Measurements from ENCODE around the gene GABBR2. TPM values are rescaled to one million over a fixed set of nuclear protein-coding genes. Genes with fewer than 3 reads are reported as not detected.

The GABBR2 gene
- total and polyA plus RNA-seq, 2 donors (not counting 1 experiment from before 2014, with no cell fraction given): 0.03 TPM; not detected in 1

- Histone ChIP-seq H3K79me2 (ENCODE audit: control insufficient read depth, insufficient read depth, low read length) (no peaks in the 10 kb centered on the region), H3K9ac (ENCODE audit: low read length) (no peak overlapping the region), H3K27ac (ENCODE audit: low read length in 2 of 2) (no peak overlapping the region), H2AFZ (ENCODE audit: insufficient read depth, low read depth, low read length, poor library complexity, severe bottlenecking) (no peak overlapping the region), H3K4me1 (ENCODE audit: control insufficient read depth in 2 of 2, insufficient read depth in 2 of 2, low read length in 2 of 2) (no peaks in the 10 kb centered on the region), H3K36me3 (replicated peaks in 1 of 2; ENCODE audit: control extremely low read depth in 1 of 2, control insufficient read depth in 1 of 2, extremely low read depth in 1 of 2, insufficient read depth in 2 of 2, low read length in 1 of 2) (no peaks in the 10 kb centered on the region), H3K27me3 (replicated peaks in 1 of 4; ENCODE audit: control extremely low read depth in 1 of 4, control insufficient read depth in 3 of 4, insufficient read depth in 4 of 4, low read length in 3 of 4) (no peaks in the 10 kb centered on the region), H3K9me3 (ENCODE audit: control extremely low read depth in 1 of 3, control insufficient read depth in 2 of 3, insufficient read depth in 1 of 3, low read length in 2 of 3) (no peaks in the 10 kb centered on the region), H4K20me1 (ENCODE audit: control insufficient read depth, insufficient read depth, low read length, poor library complexity, severe bottlenecking) (no peaks in the 10 kb centered on the region), H3K4me3 (ENCODE audit: control extremely low read depth in 1 of 5, extremely low read depth in 1 of 5, insufficient read depth in 1 of 5, low read depth in 2 of 5, low read length in 4 of 5) (no peak overlapping the region), H3K4me2 (replicated peaks; ENCODE audit: low read depth, low read length, poor library complexity, severe bottlenecking) (no peak overlapping the region)
- TF ChIP-seq CTCF (IDR thresholded peaks at IDR 0.05) (no peak), EZH2 (IDR thresholded peaks at IDR 0.05; ENCODE audit: borderline replicate concordance, insufficient read depth, low read depth, low read length, poor library complexity, severe bottlenecking) (no peak)
- intact Hi-C loops (cut with micrococcal nuclease): no loop called here
- Mint-ChIP-seq H3K9me3 (ENCODE audit: insufficient read depth) (no peaks in the 10 kb centered on the region), H3K4me1 (no peaks in the 10 kb centered on the region), H3K27ac (no peak overlapping the region), H3K4me3 (no peak overlapping the region), H3K27me3 (peaks cover 22% of the 10 kb centered on the region)
- DNase-seq (no peak), ATAC-seq (ENCODE audit: low read depth) (no peak)
- ChIA-PET POLR2A (no interaction called here), CTCF (no interaction called here)
- WGBS (ENCODE audit: insufficient coverage): 89% methylated on average over 8 of the region's 11 CpGs
Measured at GRCh38 chr9:98551511-98552286, 157.0 kb downstream of the GABBR2 start.

GRCh38 chr9:98550206-98550820 lies 158.4 kb downstream of the GABBR2 start:
- TF ChIP-seq CTCF (IDR thresholded peaks at IDR 0.05) (no peak), EZH2 (IDR thresholded peaks at IDR 0.05; ENCODE audit: borderline replicate concordance, insufficient read depth, low read depth, low read length, poor library complexity, severe bottlenecking) (no peak)
- intact Hi-C loops (cut with micrococcal nuclease): no loop called here
- no peak overlapping the region for H3K4me2 ChIP-seq (replicated peaks; ENCODE audit: low read depth, low read length, poor library complexity, severe bottlenecking)
- H3K9me3 Mint-ChIP-seq (ENCODE audit: insufficient read depth): no peaks in the 10 kb centered on the region
- H3K4me1 ChIP-seq (ENCODE audit: control insufficient read depth in 2 of 2, insufficient read depth in 2 of 2, low read length in 2 of 2): no peaks in the 10 kb centered on the region
- H3K9ac ChIP-seq (ENCODE audit: low read length): no peak overlapping the region
- no peak overlapping the region for H3K27ac Mint-ChIP-seq
- H3K4me3 Mint-ChIP-seq: no peak overlapping the region
- no peak for ATAC-seq (ENCODE audit: low read depth)
- no peak overlapping the region for H3K27ac ChIP-seq (ENCODE audit: low read length in 2 of 2)
- no peaks in the 10 kb centered on the region for H3K79me2 ChIP-seq (ENCODE audit: control insufficient read depth, insufficient read depth, low read length)
- H3K9me3 ChIP-seq (ENCODE audit: control extremely low read depth in 1 of 3, control insufficient read depth in 2 of 3, insufficient read depth in 1 of 3, low read length in 2 of 3): no peaks in the 10 kb centered on the region
- CTCF ChIA-PET: no interaction called here
- no peaks in the 10 kb centered on the region for H4K20me1 ChIP-seq (ENCODE audit: control insufficient read depth, insufficient read depth, low read length, poor library complexity, severe bottlenecking)
- H3K27me3 Mint-ChIP-seq: peaks cover 15% of the 10 kb centered on the region
- 100% methylated on average over 2 of the region's 7 CpGs for WGBS (ENCODE audit: insufficient coverage)
- H3K4me3 ChIP-seq (ENCODE audit: control extremely low read depth in 1 of 5, extremely low read depth in 1 of 5, insufficient read depth in 1 of 5, low read depth in 2 of 5, low read length in 4 of 5): no peak overlapping the region
- no peak overlapping the region for H2AFZ ChIP-seq (ENCODE audit: insufficient read depth, low read depth, low read length, poor library complexity, severe bottlenecking)
- no peaks in the 10 kb centered on the region for H3K36me3 ChIP-seq (replicated peaks in 1 of 2; ENCODE audit: control extremely low read depth in 1 of 2, control insufficient read depth in 1 of 2, extremely low read depth in 1 of 2, insufficient read depth in 2 of 2, low read length in 1 of 2)
- no peak for DNase-seq
- POLR2A ChIA-PET: no interaction called here
- no peaks in the 10 kb centered on the region for H3K27me3 ChIP-seq (replicated peaks in 1 of 4; ENCODE audit: control extremely low read depth in 1 of 4, control insufficient read depth in 3 of 4, insufficient read depth in 4 of 4, low read length in 3 of 4)
- H3K4me1 Mint-ChIP-seq: no peaks in the 10 kb centered on the region

All from B cell (primary cell).